Left ventricle myocardium inferior (tissue), 1 donor: Measurements from ENCODE around the gene TMEM273. TPM values are rescaled to one million over a fixed set of nuclear protein-coding genes. Genes with fewer than 3 reads are reported as not detected.

Source experiments
- DNase-seq: peaks from one replicate; pipeline ENCODE4 v3.0.0-alpha.2; 2020
- H3K27ac ChIP-seq: fragments of 200-600 bp; replicated peaks from 2 replicates; pipeline ENCODE4 v1.8.0; 2021
- H3K27me3 ChIP-seq: fragments of 200-600 bp; 2 replicates; pipeline ENCODE4 v1.8.0; 2021; ENCODE audit warnings: low read depth
- H3K36me3 ChIP-seq: fragments of 200-600 bp; 2 replicates; pipeline ENCODE4 v1.8.0; 2021
- H3K4me1 ChIP-seq: fragments of 200-600 bp; 2 replicates; pipeline ENCODE4 v1.8.0; 2021
- H3K4me3 ChIP-seq: fragments of 200-600 bp; 2 replicates; pipeline ENCODE4 v1.8.0; 2021; ENCODE audit warnings: mild to moderate bottlenecking, moderate library complexity
- H3K9me3 ChIP-seq: fragments of 200-600 bp; replicated peaks from 2 replicates; pipeline ENCODE4 v1.8.0; 2021
- CTCF ChIP-seq: fragments of 200-600 bp; IDR thresholded peaks from 2 replicates; pipeline ENCODE4 v1.8.0; 2021; ENCODE audit warnings: antibody characterized with exemption, mild to moderate bottlenecking, borderline replicate concordance
- intact Hi-C: fragments of 100-400 bp; cut with micrococcal nuclease; formaldehyde crosslinking; loops from one replicate; pipeline ENCODE4 v1.11.0; 2022
- total RNA-seq: library from RNA; stranded (reverse); fragmentation: NEBNext Ultra II Directional; extraction: Animal tissue kit (Norgen Biotek cat#: 25700); gene quantifications from one replicate; pipeline ENCODE4 v1.2.1, GENCODE V29; 2021
- donor health status: DM: no; HTN: yes; CAD: no; lungs with severe emphysema.

TMEM273 gene
- total RNA-seq, 1 donor from 2014 or later, result 29.0 TPM

- H3K27me3 ChIP-seq, result no peaks in the 10 kb centered on the region
- H3K36me3 ChIP-seq, result no peaks in the 10 kb centered on the region
- H3K9me3 ChIP-seq, result no peaks in the 10 kb centered on the region
- no peak for TF ChIP-seq CTCF
- H3K27ac ChIP-seq, result peak overlapping the region; percentile 20
- peaks cover 64% of the 10 kb centered on the region for H3K4me1 ChIP-seq
- H3K4me3 ChIP-seq, result no peak overlapping the region
- intact Hi-C loops, result no loop called here
- DNase-seq, result no peak
These were observed 83.1 kb downstream of the TMEM273 start for GRCh38 chr10:49105076-49105475.

Other genes starting within 250 kb of the TMEM273 start
- gene LRRC18, start 248.6 kb downstream of the TMEM273 start, total RNA-seq, result not detected
- 21.1 TPM for gene VSTM4, start 72.9 kb downstream of the TMEM273 start, total RNA-seq
- not detected for gene FAM170B, start 54.4 kb downstream of the TMEM273 start, total RNA-seq
- gene C10orf71, start 110.8 kb upstream of the TMEM273 start, total RNA-seq, result 136 TPM
- gene DRGX, start 207.7 kb upstream of the TMEM273 start, total RNA-seq, result not detected